Erythroblast (primary cell): Measurements from ENCODE around the gene OR2D3.

ENCODE experiments used
- GATA1 ChIP-seq: IDR thresholded peaks from 2 replicates; pipeline ENCODE4 v1.6.1; 2011; ENCODE audit warnings: low read depth, mild to moderate bottlenecking, control low read depth, low read length, moderate library complexity
- POLR2A ChIP-seq: IDR thresholded peaks from 2 replicates; pipeline ENCODE4 v1.6.1; 2011; ENCODE audit warnings: mild to moderate bottlenecking, low read length

DNA sequence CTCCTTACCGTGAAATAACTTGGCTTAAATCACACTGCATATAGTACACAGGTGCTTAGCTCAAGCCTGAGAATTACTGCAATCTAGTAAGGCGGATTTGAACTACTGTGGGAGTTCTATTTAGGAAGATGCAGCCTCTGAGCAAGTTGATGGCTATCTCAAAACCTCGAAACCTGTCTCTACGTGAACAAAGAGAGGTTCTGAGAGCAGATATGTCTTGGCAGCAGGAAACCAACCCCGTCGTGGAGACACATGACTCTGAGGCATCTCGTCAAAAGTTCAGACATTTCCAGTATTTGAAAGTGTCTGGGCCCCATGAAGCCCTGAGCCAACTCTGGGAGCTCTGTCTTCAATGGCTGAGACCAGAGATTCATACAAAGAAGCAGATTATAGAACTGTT lies 11.3 kb downstream of the OR2D3 start:
- TF ChIP-seq POLR2A, result no peak
- TF ChIP-seq GATA1, result no peak
